ENCODE data around the gene GLI1.
A peak's percentile ranks its signal among the peaks of the same experiment; 100 is the strongest.
"Not testable (repeated sequence)": the region's sequence is repeated elsewhere in the genome, so short reads cannot be mapped to it uniquely, and the experiment has no call there.

The GLI1 gene

DNA sequence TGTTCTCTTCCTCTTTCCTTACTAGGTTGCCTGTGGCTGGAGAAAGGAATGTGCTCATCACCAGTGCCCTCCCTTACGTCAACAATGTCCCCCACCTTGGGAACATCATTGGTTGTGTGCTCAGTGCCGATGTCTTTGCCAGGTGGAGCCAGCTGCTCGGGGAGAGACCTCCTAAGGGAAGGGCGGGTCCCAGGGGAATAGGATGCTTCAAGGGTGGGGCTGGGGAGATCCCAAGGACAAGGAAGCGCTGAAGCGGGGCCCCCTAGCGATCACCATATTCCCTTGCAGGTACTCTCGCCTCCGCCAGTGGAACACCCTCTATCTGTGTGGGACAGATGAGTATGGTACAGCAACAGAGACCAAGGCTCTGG, 38.5 kb downstream of the GLI1 start:
- DNase-seq (ENCODE audit: low spot score) = no peak

DNA sequence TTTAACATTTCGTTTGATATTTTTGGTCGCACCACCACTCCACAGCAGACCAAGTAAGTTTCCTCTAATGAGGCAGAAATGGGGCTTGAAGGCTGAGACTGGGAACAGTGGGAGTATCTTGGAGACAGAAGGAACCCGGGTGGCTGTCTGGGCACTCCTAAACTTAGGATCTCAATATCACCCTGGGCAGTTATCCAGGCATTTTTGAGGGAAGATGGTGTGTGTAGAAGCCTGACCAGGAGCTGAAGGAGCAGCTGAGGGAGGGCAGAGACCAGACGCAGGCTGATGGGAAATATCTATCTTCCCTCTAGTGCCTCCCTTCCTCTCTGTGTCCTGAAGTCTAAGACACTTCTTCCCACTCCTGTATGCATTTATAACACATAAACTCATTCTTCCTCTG, 39.0 kb downstream of the GLI1 start:
- no peak for DNase-seq (ENCODE audit: low spot score)

DNA sequence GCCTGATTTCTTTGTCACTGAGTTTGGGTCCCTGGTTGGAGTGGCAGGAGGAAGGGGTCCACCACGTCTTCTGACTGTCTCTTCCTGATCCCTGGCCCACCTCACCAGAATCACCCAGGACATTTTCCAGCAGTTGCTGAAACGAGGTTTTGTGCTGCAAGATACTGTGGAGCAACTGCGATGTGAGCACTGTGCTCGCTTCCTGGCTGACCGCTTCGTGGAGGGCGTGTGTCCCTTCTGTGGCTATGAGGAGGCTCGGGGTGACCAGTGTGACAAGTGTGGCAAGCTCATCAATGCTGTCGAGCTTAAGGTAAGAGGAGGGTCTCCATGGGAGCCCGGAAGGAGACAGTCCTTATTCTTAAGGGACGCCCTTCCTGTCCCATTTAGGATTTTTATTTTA, 40.6 kb downstream of the GLI1 start:
- no peak for DNase-seq (ENCODE audit: low spot score)

DNA sequence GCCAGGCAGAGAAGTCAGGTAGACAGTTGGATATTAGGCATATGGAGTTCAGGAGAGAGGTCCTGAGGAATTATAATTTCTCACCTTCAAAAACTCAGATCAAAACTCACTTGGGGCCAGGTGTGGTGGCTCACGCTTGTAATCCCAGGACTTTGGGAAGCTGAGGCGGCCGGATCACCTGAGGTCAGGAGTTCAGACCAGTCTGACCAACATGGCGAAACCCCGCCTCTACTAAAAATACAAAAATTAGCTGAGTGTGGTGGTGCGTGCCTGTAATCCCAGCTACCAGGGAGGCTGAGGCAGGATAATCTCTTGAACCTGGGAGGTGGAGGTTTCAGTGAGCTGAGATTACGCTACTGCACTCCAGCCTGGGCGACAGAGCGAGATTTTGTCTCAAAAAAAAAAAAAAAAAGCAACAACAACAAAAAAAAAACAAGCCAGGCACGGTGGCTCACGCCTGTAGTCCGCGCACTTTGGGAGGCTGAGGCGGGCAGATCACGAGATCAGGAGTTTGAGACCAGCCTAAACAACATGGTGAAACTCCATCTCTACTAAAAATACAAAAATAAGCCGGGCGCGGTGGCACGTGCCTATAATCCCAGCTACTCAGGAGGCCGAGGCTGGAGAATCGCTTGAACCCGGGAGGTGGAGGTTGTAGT, 42.9 kb downstream of the GLI1 start:
- DNase-seq (ENCODE audit: low spot score) = not testable (repeated sequence)

DNA sequence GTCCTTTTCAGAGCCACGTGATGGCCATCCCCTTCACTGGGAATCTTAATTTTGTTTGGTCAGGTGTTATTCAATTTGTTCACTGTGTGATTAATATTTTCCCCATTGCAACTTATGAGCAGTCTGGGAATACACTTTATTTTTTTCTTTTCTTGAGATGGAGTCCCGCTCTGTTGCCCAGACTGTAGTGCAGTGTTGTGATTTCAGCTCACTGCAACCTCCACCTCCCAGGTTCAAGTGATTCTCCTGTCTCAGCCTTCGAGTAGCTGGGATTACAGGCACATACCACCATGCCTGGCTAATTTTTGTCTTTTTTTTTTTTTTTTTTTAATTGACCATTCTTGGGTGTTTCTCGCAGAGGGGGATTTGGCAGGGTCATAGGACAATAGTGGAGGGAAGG, 47.0 kb downstream of the GLI1 start:
- DNase-seq (ENCODE audit: low spot score) = not testable (repeated sequence)

DNA sequence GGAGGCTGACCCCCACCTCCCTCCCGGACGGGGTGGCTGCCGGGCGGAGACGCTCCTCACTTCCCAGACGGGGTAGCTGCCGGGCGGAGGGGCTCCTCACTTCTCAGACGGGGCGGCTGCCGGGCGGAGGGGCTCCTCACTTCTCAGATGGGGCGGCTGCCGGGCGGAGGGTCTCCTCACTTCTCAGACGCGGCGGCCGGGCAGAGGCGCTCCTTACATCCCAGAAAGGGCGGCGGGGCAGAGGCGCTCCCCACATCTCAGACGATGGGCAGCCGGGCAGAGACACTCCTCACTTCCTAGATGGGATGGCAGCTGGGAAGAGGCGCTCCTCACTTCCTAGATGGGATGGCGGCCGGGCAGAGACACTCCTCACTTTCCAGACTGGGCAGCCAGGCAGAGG, 48.2 kb downstream of the GLI1 start:
- DNase-seq (ENCODE audit: low spot score) = not testable (repeated sequence)

DNA sequence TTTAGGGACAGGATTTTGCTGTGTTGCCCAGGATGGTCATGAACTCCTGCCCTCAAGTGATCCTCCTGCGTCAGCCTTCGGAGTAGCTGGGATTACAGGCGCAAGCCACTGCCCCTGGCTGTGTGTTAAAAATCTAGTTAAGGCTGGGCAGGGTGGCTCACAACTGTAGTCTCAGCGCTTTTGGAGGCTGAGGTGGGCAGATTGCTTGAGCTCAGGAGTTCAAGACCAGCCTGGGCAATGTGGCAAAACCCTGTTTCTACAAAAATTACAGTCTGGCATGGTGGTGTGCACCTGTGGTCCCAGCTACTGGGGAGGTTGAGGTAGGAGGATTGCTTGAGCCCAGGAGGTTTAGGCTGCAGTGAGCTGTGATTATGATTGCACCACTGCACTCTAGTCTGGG, 51.6 kb downstream of the GLI1 start:
- DNase-seq (ENCODE audit: low spot score) = no peak

DNA sequence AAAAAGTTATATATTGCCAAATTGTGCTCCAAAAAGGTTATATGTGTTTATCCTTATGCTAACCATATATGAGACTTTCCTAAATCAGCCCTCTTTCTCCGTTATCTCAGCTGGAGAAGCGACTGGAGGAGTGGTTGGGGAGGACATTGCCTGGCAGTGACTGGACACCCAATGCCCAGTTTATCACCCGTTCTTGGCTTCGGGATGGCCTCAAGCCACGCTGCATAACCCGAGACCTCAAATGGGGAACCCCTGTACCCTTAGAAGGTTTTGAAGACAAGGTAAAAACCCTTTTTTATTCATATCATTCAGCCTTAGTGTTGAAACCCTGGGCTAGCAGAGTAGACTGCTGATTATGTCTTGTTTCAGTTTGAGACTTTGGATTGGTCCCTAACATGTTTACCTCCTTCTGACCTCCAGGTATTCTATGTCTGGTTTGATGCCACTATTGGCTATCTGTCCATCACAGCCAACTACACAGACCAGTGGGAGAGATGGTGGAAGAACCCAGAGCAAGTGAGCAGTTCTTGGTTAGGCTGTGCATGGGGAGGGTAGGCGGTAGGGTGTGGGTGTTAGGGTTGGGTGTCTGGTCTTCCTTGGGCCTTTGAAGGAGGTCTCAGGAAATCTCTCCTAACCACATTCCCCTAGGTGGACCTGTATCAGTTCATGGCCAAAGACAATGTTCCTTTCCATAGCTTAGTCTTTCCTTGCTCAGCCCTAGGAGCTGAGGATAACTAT, 52.2 kb downstream of the GLI1 start:
- DNase-seq (ENCODE audit: low spot score) = no peak

DNA sequence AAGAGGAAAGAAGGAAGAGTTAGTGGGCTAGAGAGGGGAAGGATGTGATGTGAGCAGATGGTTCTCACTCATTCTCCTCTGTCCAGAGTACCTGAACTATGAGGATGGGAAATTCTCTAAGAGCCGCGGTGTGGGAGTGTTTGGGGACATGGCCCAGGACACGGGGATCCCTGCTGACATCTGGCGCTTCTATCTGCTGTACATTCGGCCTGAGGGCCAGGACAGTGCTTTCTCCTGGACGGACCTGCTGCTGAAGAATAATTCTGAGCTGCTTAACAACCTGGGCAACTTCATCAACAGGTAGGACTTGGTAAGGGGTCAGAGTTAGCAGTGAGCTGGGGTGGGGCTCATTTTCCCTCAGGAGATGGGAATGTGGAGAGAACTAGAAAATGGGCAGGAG, 53.1 kb downstream of the GLI1 start:
- no peak for DNase-seq (ENCODE audit: low spot score)

DNA sequence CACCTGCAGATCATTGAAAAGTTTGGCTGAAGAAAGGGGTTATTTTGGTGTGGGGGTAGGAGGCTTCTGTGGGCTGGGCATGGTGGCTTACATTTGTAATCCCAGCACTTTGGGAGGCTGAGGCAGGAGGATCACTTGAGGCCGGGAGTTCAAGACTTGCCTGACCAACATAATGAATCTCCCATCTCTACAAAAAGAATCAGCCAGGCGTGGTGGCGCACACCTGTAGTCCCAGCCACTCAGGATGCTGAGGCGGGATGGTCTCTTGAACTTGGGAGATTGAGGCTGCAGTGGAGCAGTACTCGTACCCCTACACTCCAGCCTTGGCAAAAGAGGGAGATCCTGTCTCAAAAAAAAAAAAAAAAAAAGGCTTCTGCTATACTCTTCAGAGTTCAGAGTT, 53.7 kb downstream of the GLI1 start:
- no peak for DNase-seq (ENCODE audit: low spot score)

DNA sequence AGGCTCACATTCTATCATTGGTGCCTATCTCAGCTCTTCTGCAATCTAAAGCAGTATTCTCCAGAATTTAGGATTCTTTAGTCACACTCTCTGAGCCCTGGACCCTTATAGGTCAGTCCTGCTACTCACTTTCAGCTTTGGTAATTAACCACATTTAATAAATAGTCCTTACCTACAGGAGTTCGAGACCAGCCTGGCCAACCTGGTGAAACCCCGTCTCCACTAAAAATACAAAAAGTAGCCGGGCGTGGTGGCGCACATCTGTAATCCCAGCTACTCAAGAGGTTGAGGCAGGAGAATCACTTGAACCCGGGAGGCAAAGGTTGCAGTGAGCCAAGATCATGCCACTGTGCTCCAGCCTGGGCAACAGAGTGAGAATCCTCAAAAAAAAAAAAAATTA, 54.1 kb downstream of the GLI1 start:
- not testable (repeated sequence) for DNase-seq (ENCODE audit: low spot score)

DNA sequence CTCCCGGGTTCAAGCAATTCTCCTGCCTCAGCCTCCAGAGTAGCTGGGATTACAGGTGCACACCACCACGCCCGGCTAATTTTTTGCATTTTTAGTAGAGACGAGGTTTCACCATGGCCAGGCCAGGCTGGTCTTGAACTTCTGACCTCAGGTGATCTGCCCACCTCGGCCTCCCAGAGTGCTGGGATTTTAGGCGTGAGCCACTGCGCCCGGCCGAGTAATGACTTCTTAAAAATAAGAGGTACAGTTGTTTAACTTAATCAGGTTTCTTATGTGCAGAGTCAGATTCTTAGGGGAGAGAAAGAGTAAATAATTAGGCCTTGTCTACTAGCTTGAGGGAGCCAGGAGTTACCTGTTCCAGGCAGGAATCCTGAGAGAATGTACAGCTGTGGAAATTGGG, 54.7 kb downstream of the GLI1 start:
- DNase-seq (ENCODE audit: low spot score) = not testable (repeated sequence)

DNA sequence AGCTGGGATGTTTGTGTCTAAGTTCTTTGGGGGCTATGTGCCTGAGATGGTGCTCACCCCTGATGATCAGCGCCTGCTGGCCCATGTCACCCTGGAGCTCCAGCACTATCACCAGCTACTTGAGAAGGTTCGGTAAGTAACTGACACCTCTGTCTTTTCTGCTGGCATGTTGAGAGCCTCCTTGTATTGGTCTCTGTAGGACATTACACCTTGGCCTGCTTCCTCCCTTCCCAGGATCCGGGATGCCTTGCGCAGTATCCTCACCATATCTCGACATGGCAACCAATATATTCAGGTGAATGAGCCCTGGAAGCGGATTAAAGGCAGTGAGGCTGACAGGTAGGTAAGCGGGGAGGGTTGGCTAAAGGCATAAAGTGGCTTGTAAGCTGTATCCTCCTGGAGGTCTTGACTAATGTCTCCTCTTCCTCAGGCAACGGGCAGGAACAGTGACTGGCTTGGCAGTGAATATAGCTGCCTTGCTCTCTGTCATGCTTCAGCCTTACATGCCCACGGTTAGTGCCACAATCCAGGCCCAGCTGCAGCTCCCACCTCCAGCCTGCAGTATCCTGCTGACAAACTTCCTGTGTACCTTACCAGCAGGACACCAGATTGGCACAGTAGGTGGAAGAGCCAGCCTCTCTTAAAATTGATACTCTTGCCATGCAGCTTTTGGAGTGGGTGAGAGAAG, 55.3 kb downstream of the GLI1 start:
- no peak for DNase-seq (ENCODE audit: low spot score)

DNA sequence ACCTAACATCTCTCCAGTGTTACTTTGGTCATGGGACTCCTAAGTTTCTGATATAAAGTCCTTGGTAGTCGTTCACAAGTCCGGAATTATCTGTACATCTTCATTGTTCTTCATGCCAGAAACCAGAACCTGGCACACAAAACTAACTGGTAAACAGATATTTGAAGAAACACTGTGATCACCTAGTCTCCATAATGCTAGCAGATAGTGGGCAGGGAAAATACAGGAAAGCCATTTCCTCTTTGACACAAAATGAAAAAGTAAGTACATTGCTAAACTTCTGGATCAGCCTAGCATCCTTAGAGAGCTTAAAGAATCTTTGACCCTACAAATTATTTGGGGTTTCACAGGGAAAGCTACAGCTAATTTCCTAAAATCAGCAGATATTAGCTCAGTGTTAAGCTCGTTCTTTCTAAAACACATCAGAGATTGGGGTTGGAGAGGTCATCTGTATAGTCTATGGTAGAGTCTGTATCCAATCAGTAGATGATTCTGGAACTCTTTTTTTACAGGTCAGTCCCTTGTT, 55.9 kb downstream of the GLI1 start:
- DNase-seq (ENCODE audit: low spot score) = no peak

DNA sequence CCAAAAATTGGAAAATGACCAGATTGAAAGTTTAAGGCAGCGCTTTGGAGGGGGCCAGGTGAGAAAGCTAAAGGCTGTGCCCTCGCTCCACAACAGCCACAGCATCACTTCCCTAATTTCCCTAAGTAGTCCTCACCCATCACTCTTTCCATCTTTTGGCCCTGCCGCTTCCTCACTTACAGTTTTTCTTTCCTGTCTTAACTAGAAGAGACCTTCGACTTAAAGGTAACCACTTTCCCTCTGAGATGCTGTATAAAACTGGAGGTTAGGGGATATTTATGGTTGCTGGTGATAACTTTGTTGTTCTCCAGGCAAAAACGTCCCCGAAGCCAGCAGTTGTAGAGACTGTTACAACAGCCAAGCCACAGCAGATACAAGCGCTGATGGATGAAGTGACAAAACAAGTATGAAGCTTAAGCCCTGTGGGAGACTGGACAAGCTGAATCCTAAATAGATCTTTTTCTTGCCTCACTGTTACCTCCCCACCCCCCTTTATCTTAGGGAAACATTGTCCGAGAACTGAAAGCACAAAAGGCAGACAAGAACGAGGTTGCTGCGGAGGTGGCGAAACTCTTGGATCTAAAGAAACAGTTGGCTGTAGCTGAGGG, 56.5 kb downstream of the GLI1 start:
- no peak for DNase-seq (ENCODE audit: low spot score)

DNA sequence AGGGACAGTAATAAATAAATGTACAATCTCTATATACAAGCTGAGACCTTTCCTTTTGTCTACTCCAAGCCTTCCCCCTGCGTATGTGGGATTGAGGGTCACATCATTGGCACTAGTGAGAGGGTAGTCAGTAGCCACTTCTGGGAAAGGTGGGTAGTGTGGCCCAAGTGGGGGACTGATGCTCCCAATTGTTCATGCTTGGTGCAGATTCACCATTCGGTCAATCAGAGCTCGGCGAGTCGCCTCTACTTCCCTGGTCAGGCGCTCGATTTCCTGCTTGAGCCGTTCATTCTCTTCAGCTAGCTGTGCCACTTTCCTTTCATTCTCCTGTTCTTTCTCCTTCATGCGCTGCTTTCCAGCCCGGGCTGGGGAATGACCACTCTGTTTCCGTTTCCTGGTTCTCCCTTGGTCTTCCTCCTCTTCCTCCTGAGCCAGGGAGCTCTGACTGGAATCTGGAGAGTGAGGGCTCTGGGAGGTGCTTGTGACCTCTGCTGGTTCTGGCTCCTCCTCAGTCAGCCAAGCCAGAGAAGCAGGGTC, 57.1 kb downstream of the GLI1 start:
- no peak for DNase-seq (ENCODE audit: low spot score)

DNA sequence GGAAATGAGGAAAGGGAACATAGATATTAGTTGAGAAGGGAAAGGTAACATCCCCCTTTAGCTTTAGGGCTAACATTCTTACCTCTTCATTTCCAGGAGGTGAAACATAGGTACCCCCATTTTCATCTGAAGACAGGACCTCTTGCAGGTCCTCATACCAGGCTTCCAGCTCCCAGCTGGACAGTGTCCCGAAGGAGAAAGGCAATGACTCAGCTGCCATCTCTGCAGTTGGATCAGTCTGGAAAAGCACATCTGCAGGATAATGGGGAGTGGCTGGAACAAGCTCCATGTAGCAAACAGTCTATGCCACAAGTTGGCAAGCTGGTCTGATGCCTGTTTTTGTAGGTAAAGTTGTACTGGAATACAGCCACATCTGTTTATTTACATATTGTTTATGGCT, 57.6 kb downstream of the GLI1 start:
- DNase-seq (ENCODE audit: low spot score) = no peak

DNA sequence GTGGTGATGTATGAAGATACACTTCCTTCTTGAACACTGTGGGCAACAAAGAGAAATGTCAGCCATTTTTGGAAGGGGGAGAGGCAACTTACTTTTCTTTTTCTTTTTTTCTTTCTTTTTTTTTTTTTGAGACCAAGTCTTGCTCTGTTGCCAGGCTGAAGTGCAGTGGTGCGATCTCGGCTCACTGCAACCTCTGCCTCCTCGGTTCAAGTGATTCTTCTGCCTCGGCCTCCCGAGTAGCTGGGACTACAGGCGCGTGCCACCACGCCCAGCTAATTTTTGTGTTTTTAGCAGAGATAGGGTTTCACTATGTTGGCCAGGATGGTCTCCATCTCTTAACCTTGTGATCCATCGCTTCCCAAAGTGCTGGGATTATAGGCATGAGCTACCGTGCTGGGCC, 58.1 kb downstream of the GLI1 start:
- DNase-seq (ENCODE audit: low spot score) = not testable (repeated sequence)

DNA sequence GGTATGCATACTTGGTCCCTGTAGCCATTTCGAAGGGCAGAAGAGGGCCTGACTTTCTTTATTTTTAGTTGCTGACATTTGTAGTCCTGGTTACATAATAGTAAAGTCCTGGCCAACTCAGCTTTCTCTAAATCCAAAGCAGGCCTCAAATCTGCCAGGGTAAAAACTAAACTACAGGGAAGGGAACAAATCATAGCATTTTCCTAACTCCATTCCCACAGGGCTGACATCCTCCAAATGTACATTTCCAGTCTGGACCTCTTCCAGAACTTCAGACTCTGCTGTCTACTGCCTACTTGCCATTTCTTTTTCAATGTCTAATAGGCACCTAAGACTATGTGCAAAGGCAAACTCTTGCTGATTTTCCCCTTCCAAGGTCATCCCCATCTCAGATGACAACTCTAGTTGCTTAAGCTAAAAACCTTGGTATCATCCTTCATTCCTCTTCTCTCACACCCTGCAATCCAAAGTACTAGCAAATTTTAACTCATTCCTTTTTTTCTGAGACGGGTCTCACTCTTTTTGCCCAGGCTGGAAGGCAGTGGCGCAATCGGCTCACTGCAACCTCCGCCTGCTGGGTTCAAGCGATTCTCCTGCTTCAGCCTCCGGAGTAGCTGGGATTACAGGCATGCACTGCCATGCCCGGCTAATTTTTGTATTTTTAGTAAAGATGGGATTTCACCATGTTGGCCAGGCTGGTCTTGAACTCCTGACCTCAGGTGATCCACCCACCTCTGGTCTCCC, 58.8 kb downstream of the GLI1 start:
- DNase-seq (ENCODE audit: low spot score) = no peak

DNA sequence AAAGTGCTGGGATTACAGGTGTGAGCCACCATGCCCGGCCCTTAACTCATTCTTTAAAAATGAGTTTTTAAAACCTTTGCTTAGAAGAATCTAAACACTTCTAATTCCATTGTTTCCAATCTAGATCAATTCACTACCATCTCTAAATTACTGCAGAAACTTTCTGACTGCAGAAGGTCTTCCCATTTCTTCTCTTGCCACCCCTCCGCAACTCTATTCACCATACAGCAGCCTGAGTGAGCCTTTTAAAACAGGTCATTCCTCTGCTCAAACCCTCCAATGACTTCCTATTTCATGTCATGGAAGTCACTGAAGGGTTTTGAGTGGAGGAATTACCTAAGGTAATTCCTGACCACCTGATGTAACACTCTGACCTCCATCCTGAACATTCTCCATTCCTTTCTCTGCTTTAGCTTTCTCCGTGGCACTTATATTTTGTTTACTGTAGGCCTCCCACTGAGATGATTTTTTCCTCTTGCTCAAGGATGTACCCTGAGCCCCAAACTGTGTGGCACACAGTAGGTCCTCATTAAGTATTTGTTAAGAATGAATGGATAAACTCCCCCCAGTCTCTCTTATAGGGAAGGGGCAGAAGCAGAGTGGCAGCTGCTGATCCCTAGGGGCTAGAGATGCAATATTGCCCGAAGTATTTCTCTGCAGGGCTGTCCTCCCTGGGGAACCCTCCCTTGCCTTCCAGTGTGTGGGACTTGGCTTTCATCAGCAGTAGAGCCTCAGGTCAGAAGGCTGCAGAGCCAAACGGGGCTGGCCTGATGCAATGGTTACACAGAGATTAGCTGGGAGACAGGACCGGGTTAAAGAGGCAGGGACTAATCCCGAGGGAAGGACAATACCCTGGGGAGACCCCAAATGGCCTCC, 59.6 kb downstream of the GLI1 start:
- DNase-seq (ENCODE audit: low spot score) = peak; percentile 49

DNA sequence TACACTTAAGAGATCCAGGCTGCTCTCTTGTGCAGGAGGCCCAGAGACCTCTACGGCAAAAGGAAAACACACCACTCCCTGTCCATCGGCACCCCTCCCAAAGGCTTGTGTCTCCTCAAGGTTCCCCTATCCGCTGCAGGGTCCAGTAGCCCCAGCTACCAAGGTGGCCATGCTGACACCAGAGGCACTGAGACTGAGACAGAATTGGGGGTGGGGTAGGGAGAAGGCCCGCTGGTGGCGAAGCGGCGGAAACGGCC, 60.1 kb downstream of the GLI1 start:
- no peak for DNase-seq (ENCODE audit: low spot score)

All from HuH-7.5 (cell line).